Measurements from ENCODE around the gene KLF7. TPM values are rescaled to one million over a fixed set of nuclear protein-coding genes. Genes with fewer than 3 reads are reported as not detected.

KLF7 gene
- total and polyA plus RNA-seq, 9 of the 15 experiments (the other 6 are each of a cell fraction or from before 2014, with no cell fraction given) = 0.04 to 0.54 (median 0.07) TPM

GRCh38 chr2:207183506-207183905 is 17.8 kb upstream of the KLF7 start:
- ATAC-seq (no peak), FAIRE-seq (no peak), DNase-seq (ENCODE audit: extremely low read depth in 1 of 4, low spot score in 3 of 4) (no peak)
- no peaks in the 10 kb centered on the region for H3K9me1 ChIP-seq (ENCODE audit: control insufficient read depth, insufficient read depth, low read length)
- in situ Hi-C loops (cut with MboI) (no loop called here), intact Hi-C loops (cut with micrococcal nuclease) (no loop called here)
- H3K27ac ChIP-seq (ENCODE audit: extremely low read depth, low read depth, low read length) = no peak overlapping the region
- no peaks in the 10 kb centered on the region for H3K79me2 ChIP-seq (ENCODE audit: control insufficient read depth, insufficient read depth, low read length)
- H3K4me1 ChIP-seq (replicated peaks in 1 of 2; ENCODE audit: control insufficient read depth in 2 of 2, insufficient read depth in 2 of 2, low read length in 2 of 2) = no peaks in the 10 kb centered on the region
- H3K36me3 ChIP-seq (ENCODE audit: control insufficient read depth, insufficient read depth, low read length) = no peaks in the 10 kb centered on the region
- no peak overlapping the region for H3K9ac ChIP-seq (ENCODE audit: insufficient read depth in 1 of 2, low read depth in 2 of 2, low read length in 2 of 2)
- peaks cover 0 to 5% of the 10 kb centered on the region in 2 experiments; a peak in 1 of 5 replicates for H3K27me3 ChIP-seq (ENCODE audit: control insufficient read depth in 2 of 2, insufficient read depth in 2 of 2, low read length in 2 of 2)
- BruUV-seq (replicated peaks) = no TSS peak
- H3K9me3 ChIP-seq (replicated peaks; ENCODE audit: control insufficient read depth, insufficient read depth, low read depth, low read length) = no peaks in the 10 kb centered on the region
- no peak for TF ChIP-seq TSHZ1 (CRISPR knock-in tag; IDR thresholded peaks at IDR 0.05)
- no peak for TF ChIP-seq TCF15 (CRISPR knock-in tag; IDR thresholded peaks at IDR 0.05)
- no peak for TF ChIP-seq ASH1L (IDR thresholded peaks at IDR 0.05; ENCODE audit: borderline replicate concordance, low read depth, partially characterized antibody)
- no peak for TF ChIP-seq OTX1 (CRISPR knock-in tag; IDR thresholded peaks at IDR 0.05)
- no peak for TF ChIP-seq PML (IDR thresholded peaks at IDR 0.05; ENCODE audit: low read length)
- TF ChIP-seq ZNF407 (IDR thresholded peaks at IDR 0.05; ENCODE audit: low read depth) = no peak
- TF ChIP-seq ZNF589 (CRISPR knock-in tag; IDR thresholded peaks at IDR 0.05; ENCODE audit: low read depth) = no peak
- H3K4me3 ChIP-seq = no peak overlapping the region
- CTCF ChIA-PET (ENCODE audit: low intra/inter-chr PET ratio) = no interaction called here
- H4K20me1 ChIP-seq (replicated peaks; ENCODE audit: control insufficient read depth, insufficient read depth, low read length) = no peaks in the 10 kb centered on the region
- no peak overlapping the region for H2AFZ ChIP-seq (ENCODE audit: low read depth, low read length)
- no peak overlapping the region for H3K4me2 ChIP-seq (ENCODE audit: insufficient read depth, low read length)
- POLR2A ChIA-PET = no interaction called here
